GM13977 (cell line): ENCODE measurements around the gene INPP4B.
"Not testable (repeated sequence)": the region's sequence is repeated elsewhere in the genome, so short reads cannot be mapped to it uniquely, and the experiment has no call there.

Experiments
- DNase-seq: peaks from one replicate; pipeline ENCODE4 v3.0.0; 2012; ENCODE audit warnings: low spot score
- in situ Hi-C: fragments of 300-500 bp; cut with MboI; formaldehyde crosslinking; loops from one replicate; pipeline ENCODE4 v1.12.0; 2022; ENCODE audit warnings: low sequenced_read_pairs, low pct_unique_long_range_greater_than_20kb, mixed read lengths, inconsistent platforms; ENCODE audit not compliant: unreplicated experiment
- TF ChIP-seq, protein P1 (sequence below): IDR thresholded peaks from 2 replicates; pipeline ENCODE4 v1.5.1; 2012; ENCODE audit warnings: mild to moderate bottlenecking, control low read depth; ENCODE audit not compliant: insufficient read depth; ENCODE audit errors: extremely low read depth, missing control alignments

Gene INPP4B

DNA sequence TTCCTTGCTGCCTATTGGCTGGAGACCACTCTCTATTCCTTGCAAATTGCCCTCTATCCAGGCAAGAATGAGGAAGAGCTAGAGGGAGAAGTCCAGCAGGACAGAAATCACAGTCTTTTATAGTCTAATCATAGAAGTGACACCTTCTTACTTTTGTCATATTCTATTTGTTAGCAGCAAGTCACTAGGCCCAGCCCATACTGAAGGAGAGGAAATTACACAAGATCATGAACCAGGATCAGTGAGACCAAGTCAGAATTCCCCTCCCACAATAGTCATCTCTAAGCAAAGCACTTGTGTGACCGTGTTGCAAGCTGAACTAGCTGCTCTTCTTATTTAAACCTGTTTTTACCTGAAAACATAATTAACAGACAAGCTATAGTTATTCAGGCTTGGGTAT, 317.7 kb downstream of the INPP4B start:
- no peak for DNase-seq
- in situ Hi-C loops, result no loop called here
- TF ChIP-seq, protein P1, sequence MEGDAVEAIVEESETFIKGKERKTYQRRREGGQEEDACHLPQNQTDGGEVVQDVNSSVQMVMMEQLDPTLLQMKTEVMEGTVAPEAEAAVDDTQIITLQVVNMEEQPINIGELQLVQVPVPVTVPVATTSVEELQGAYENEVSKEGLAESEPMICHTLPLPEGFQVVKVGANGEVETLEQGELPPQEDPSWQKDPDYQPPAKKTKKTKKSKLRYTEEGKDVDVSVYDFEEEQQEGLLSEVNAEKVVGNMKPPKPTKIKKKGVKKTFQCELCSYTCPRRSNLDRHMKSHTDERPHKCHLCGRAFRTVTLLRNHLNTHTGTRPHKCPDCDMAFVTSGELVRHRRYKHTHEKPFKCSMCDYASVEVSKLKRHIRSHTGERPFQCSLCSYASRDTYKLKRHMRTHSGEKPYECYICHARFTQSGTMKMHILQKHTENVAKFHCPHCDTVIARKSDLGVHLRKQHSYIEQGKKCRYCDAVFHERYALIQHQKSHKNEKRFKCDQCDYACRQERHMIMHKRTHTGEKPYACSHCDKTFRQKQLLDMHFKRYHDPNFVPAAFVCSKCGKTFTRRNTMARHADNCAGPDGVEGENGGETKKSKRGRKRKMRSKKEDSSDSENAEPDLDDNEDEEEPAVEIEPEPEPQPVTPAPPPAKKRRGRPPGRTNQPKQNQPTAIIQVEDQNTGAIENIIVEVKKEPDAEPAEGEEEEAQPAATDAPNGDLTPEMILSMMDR, result no peak

DNA sequence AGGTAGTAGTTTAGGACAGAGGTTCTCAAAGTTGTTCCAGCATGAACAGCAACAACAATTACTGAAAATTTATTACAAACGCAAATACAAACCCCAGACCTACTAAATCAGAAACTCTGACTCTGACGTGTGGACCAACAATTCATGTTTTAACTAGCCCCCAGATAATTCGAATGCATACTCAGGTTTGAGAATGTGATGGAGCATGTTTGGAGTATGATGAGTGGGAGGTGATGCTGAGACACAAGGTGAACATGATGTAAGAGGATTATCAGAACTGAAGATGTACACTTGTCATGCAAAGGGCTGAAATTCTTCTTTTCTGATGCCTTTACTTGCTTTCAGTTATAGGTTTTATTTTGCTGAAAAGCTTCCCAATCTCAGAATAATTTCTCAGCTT, 323.0 kb downstream of the INPP4B start:
- TF ChIP-seq, protein P1, result no peak
- no peak for DNase-seq
- in situ Hi-C loops, result no loop called here

DNA sequence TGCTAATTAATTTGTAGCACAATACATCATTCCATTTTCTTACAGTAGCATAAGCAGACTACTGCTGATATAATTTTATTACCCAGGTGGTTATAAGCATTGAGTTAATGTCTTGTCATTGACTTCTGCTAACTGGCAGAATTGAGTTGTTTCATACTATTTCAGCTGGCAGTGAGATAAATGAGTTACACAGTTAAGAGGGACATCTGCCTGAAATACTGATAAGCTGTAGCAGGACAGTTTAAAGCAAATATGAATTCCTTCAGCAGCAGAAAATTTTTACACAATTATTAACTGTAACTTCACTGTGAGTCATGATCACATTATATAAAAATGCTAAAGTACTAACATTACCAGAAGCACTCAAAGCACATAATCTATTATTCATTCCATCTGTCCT, 326.8 kb downstream of the INPP4B start:
- DNase-seq, result no peak
- TF ChIP-seq, protein P1, result no peak
- in situ Hi-C loops, result no loop called here

DNA sequence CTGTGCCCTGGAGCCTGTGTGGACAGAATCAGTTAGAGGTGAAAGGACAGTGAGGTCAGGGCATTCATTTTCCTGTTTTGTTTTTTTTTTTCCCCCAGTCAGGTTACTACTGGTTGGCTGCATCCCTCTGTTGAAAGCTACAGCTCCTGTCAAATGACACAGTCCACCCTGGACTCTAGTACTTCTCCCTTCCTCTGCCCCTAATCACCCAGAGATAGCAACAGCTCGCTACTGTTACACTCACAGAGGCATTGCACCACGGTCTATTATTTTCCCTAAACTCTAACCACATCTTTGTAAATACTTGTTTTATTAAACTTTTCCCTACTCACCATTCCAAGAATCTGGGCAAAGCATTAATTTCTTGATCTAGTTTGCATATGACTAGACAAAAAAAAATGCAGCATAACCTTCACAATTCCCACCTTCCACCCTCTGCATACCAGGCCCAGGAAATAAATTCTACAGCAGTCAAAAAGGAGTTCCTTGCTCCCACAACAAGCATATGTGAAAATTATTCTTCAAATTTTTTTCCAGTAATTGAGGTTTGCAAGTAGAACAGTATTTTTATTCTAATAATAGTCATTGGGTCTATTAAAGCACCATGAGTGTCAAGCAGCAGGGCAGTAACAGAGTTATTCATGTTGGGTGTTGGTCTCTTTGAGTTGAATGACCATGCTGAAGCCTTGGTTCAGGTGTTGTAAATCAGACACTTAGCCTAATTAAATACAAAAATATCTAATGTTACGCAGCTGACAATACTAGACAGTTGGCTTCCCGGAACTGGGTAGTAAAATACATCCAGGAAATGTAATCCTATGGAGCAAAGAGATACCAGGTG, 329.2 kb downstream of the INPP4B start:
- TF ChIP-seq, protein P1, result no peak
- in situ Hi-C loops, result no loop called here
- no peak for DNase-seq

DNA sequence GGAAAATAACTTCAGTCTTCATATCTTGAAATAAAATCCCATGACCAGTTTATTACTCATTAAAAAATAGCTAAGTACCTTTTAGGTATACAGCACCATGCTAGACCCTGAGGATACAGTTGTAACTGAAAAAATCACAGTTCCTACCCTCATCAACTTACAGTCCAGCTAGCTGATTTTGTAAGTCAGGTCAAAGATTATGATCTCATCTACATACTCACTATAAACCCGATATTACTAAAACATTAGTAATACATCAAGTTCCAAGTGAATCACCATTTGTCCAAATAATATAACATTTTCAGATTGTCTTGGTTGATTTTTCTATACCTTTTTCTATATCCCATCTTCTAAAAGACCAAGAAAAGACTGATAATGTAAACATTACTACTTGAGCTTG, 333.9 kb downstream of the INPP4B start:
- in situ Hi-C loops, result no loop called here
- TF ChIP-seq, protein P1, result no peak
- DNase-seq, result no peak

DNA sequence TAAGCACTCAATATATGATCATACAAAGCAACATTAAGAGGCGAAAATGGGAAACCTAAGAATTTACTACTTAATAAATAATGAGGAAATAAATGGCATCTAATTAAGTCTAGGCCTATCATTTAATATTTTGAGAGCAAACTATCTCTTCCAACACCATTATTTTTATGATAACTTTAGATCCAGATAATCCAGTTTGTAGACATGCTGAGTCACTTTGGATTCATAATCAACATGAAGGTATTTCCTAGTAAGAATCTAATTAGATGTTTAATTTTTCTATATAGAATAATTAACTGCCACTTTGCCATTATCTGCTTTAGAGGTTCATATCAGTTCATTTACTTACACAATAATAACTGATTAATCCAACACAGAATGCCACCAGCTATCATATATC, 336.2 kb downstream of the INPP4B start:
- TF ChIP-seq, protein P1, result no peak
- in situ Hi-C loops, result no loop called here
- DNase-seq, result no peak

DNA sequence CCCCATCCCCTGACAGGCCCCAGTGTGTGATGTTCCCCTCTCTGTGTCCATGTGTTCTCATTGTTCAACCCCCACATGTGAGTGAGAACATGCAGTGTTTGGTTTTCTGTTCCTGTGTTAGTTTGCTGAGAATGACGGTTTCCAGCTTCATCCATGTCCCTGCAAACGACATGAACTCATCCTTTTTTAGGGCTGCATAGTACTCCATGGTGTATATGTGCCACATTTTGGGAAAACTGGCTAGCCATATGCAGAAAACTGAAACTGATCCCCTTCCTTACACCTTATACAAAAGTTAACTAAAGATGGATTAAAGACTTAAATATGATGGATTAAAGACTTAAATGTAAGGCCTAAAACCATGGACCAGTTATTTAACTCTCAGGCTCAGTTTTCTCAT, 336.7 kb downstream of the INPP4B start:
- DNase-seq, in situ Hi-C loops: not testable (repeated sequence)
